GM13976 (cell line): ENCODE measurements around the gene LIPF.

Experiments used
- DNase-seq: peaks from one replicate; pipeline ENCODE4 v3.0.0; 2012; ENCODE audit warnings: low spot score
- in situ Hi-C: fragments of 300-500 bp; cut with MboI; formaldehyde crosslinking; loops from one replicate; pipeline ENCODE4 v1.12.0; 2022; ENCODE audit warnings: low sequenced_read_pairs, mixed read lengths, inconsistent platforms; ENCODE audit not compliant: unreplicated experiment
- TF ChIP-seq, protein P1 (sequence below): IDR thresholded peaks from 2 replicates; pipeline ENCODE4 v1.5.1; 2012; ENCODE audit warnings: borderline replicate concordance, mild to moderate bottlenecking; ENCODE audit not compliant: insufficient read depth; ENCODE audit errors: extremely low read depth, missing control alignments, control extremely low read depth

The LIPF gene

DNA sequence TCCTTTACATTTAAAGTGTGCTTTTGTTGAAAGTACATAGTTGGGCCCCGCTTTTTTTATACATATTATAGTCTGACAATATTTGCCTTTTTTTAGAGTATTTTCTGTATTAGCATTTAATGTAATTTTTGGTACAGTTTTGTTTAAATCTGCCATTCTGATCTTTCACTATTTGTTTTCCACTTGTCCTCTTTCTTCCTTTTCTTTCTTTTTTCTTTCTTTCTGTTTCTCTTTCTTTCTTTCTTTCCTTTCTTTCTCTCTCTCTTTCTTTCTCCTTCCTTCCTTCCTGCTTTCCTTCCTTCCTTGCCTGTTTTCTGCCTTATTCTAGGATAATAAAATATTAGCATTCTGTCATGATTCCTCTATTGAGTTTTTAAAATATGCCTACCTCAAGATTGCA lies 51.3 kb downstream of the LIPF start:
- in situ Hi-C loops: no loop called here
- TF ChIP-seq, protein P1, sequence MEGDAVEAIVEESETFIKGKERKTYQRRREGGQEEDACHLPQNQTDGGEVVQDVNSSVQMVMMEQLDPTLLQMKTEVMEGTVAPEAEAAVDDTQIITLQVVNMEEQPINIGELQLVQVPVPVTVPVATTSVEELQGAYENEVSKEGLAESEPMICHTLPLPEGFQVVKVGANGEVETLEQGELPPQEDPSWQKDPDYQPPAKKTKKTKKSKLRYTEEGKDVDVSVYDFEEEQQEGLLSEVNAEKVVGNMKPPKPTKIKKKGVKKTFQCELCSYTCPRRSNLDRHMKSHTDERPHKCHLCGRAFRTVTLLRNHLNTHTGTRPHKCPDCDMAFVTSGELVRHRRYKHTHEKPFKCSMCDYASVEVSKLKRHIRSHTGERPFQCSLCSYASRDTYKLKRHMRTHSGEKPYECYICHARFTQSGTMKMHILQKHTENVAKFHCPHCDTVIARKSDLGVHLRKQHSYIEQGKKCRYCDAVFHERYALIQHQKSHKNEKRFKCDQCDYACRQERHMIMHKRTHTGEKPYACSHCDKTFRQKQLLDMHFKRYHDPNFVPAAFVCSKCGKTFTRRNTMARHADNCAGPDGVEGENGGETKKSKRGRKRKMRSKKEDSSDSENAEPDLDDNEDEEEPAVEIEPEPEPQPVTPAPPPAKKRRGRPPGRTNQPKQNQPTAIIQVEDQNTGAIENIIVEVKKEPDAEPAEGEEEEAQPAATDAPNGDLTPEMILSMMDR: no peak
- DNase-seq: no peak

GRCh38 chr10:88721392-88721791 lies 57.1 kb downstream of the LIPF start:
- no peak for DNase-seq
- TF ChIP-seq, protein P1: no peak
- in situ Hi-C loops: no loop called here

DNA sequence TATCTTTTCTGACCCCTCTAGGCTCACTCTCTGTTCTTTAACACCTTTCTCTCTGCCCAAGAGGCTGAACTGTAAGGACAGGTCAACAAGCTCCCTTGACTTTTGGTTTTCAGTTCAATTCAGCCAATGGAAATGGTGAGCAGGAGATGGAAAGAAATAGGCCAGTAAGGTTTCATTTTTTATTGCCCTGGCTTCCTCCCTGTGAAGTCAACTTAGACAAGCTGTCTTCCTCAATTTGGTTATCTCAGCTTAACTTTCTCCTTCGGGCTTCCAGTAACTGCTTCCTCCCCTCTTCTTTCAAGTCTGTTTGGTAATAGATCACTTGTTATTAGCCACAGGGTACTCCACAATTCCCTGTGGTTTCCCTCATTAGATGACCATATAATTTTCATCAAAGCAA lies 61.6 kb downstream of the LIPF start:
- peak; percentile 44 for DNase-seq
- in situ Hi-C loops: no loop called here
- TF ChIP-seq, protein P1: no peak

DNA sequence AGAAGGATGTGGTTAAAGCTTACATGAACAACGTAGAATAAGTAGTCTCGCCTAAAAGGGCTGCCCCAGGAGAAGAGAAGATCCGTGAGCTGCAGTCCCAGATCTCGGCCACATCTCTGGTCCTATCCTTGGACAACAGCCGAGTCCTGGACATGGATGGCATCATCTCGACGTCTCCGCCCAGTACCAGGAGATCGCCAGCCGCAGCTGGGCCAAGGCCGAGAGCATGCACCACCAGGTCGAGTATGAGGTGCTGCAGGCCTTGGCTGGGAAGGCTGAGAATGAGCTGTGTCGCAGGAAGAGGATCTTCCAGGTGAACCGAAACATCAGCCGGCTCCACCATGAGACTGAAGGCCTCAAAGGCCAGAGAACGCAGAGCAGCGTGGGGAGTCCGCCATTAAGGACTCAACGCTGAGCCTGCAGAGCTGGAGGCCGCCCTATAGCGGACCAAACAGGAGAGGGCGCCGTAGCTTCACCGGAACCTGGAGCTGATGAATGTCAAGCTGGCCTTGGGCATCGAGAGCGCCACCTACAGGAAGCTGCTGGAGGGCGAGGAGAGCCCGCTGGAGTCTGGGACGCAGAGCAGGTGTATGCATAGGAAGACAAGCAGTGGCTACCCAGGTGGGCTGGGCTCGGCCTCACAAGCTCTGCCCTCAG lies 64.0 kb downstream of the LIPF start:
- TF ChIP-seq, protein P1: no peak
- in situ Hi-C loops: no loop called here
- DNase-seq: peak; percentile 33
